Measurements from ENCODE around the gene MYO1H. TPM values are rescaled to one million over a fixed set of nuclear protein-coding genes. Genes with fewer than 3 reads are reported as not detected.
"Not testable (repeated sequence)": the region's sequence is repeated elsewhere in the genome, so short reads cannot be mapped to it uniquely, and the experiment has no call there.

MYO1H gene
- total RNA-seq, 1 donor from 2014 or later: not detected

- no peak for TF ChIP-seq CTCF (IDR thresholded peaks at IDR 0.05; ENCODE audit: insufficient read depth, low read length, poor library complexity, severe bottlenecking)
- no peak for DNase-seq (ENCODE audit: low read depth)
- no peaks in the 10 kb centered on the region for H3K36me3 ChIP-seq (ENCODE audit: control insufficient read depth, insufficient read depth, low read length)
Measured at GRCh38 chr12:109467978-109468676, 120.4 kb downstream of the MYO1H start.

GRCh38 chr12:109469517-109469916 is 121.8 kb downstream of the MYO1H start:
- no peaks in the 10 kb centered on the region for H3K27me3 ChIP-seq (ENCODE audit: control insufficient read depth, insufficient read depth, low read length)
- DNase-seq (ENCODE audit: low read depth): no peak
- TF ChIP-seq CTCF (IDR thresholded peaks at IDR 0.05; ENCODE audit: insufficient read depth, low read length, poor library complexity, severe bottlenecking): no peak
- H3K4me3 ChIP-seq (ENCODE audit: low read depth, low read length): no peak overlapping the region
- no peaks in the 10 kb centered on the region for H3K36me3 ChIP-seq (ENCODE audit: control insufficient read depth, insufficient read depth, low read length)

More at GRCh38 chr12:109467978-109468676, 120.4 kb downstream of the MYO1H start:
- Histone ChIP-seq H3K4me3 (ENCODE audit: low read depth, low read length) (no peak overlapping the region), H3K27me3 (ENCODE audit: control insufficient read depth, insufficient read depth, low read length) (no peaks in the 10 kb centered on the region)

GRCh38 chr12:109473006-109473405 is 125.3 kb downstream of the MYO1H start:
- DNase-seq (ENCODE audit: low read depth): no peak
- Histone ChIP-seq H3K27me3 (ENCODE audit: control insufficient read depth, insufficient read depth, low read length) (no peaks in the 10 kb centered on the region), H3K4me3 (ENCODE audit: low read depth, low read length) (no peak overlapping the region), H3K36me3 (ENCODE audit: control insufficient read depth, insufficient read depth, low read length) (no peaks in the 10 kb centered on the region)
- no peak for TF ChIP-seq CTCF (IDR thresholded peaks at IDR 0.05; ENCODE audit: insufficient read depth, low read length, poor library complexity, severe bottlenecking)

GRCh38 chr12:109473526-109474270 is 126.0 kb downstream of the MYO1H start:
- not testable (repeated sequence) for DNase-seq (ENCODE audit: low read depth); H3K4me3 ChIP-seq (ENCODE audit: low read depth, low read length); H3K36me3 ChIP-seq (ENCODE audit: control insufficient read depth, insufficient read depth, low read length); H3K27me3 ChIP-seq (ENCODE audit: control insufficient read depth, insufficient read depth, low read length)

GRCh38 chr12:109475121-109475520 is 127.4 kb downstream of the MYO1H start:
- no peaks in the 10 kb centered on the region for H3K36me3 ChIP-seq (ENCODE audit: control insufficient read depth, insufficient read depth, low read length)
- H3K27me3 ChIP-seq (ENCODE audit: control insufficient read depth, insufficient read depth, low read length): no peaks in the 10 kb centered on the region
- no peak for TF ChIP-seq CTCF (IDR thresholded peaks at IDR 0.05; ENCODE audit: insufficient read depth, low read length, poor library complexity, severe bottlenecking)
- no peak for DNase-seq (ENCODE audit: low read depth)
- H3K4me3 ChIP-seq (ENCODE audit: low read depth, low read length): no peak overlapping the region

- no peaks in the 10 kb centered on the region for H3K36me3 ChIP-seq (ENCODE audit: control insufficient read depth, insufficient read depth, low read length)
- DNase-seq (ENCODE audit: low read depth): no peak
Measured at GRCh38 chr12:109475993-109476806, 128.5 kb downstream of the MYO1H start.

More at GRCh38 chr12:109475993-109476806, 128.5 kb downstream of the MYO1H start:
- peak overlapping the region; percentile 69 for H3K4me3 ChIP-seq (ENCODE audit: low read depth, low read length)
- no peak for TF ChIP-seq CTCF (IDR thresholded peaks at IDR 0.05; ENCODE audit: insufficient read depth, low read length, poor library complexity, severe bottlenecking)
- H3K27me3 ChIP-seq (ENCODE audit: control insufficient read depth, insufficient read depth, low read length): no peaks in the 10 kb centered on the region
